ENCODE results near the gene SPECC1. TPM values are rescaled to one million over a fixed set of nuclear protein-coding genes. Genes with fewer than 3 reads are reported as not detected.

SPECC1 gene, protein sequence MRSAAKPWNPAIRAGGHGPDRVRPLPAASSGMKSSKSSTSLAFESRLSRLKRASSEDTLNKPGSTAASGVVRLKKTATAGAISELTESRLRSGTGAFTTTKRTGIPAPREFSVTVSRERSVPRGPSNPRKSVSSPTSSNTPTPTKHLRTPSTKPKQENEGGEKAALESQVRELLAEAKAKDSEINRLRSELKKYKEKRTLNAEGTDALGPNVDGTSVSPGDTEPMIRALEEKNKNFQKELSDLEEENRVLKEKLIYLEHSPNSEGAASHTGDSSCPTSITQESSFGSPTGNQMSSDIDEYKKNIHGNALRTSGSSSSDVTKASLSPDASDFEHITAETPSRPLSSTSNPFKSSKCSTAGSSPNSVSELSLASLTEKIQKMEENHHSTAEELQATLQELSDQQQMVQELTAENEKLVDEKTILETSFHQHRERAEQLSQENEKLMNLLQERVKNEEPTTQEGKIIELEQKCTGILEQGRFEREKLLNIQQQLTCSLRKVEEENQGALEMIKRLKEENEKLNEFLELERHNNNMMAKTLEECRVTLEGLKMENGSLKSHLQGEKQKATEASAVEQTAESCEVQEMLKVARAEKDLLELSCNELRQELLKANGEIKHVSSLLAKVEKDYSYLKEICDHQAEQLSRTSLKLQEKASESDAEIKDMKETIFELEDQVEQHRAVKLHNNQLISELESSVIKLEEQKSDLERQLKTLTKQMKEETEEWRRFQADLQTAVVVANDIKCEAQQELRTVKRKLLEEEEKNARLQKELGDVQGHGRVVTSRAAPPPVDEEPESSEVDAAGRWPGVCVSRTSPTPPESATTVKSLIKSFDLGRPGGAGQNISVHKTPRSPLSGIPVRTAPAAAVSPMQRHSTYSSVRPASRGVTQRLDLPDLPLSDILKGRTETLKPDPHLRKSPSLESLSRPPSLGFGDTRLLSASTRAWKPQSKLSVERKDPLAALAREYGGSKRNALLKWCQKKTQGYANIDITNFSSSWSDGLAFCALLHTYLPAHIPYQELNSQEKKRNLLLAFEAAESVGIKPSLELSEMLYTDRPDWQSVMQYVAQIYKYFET
- 10 to 100 TPM; 44.5 to 87.9 (median 70.0) TPM for total RNA-seq

DNA sequence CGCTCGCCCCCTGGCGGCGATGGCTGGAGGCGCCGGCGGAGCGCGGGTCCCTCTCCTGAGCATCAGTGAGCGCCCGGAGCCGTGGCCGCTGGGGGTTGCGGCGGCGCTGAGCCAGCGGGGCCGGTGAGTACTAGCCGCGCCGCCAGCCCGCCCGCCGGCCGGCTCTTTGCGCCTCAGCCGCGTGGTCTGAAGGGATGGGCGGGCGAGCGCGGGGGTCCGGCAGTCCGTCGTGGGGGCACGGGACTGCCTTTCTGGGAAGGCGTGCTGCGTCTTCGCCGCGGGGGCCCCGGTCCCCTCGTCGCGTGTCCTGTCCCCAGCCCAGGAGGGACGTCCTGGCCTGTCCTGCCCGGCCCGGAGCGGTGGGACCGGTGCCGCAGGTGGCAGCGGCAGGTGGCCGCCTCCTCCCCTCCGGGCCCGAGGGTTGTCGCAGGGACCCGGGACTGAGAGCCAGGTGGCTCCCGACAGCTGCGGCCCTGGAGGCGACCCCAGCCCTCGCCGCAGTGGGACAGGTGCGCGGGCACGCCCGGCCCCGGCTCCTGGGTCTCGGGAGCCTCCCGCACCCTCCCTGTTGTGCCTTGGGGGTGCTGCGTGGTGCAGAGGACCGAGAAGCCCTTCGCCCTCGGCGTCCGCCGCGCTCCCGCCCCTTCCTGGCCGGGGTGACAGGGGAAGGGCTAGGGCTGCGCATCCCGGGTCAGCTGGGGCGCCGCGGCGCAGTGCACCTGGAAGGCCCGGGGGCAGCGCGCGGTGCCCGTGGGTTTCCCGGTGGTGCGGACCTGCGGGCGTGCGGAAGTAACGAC is at the start of gene SPECC1:
SPECC1 (plus strand) TSS at position 58 of the 797 bp plus-strand sequence. CDS start 87,293 bp downstream, outside the sequence.
- TF ChIP-seq, protein P1, sequence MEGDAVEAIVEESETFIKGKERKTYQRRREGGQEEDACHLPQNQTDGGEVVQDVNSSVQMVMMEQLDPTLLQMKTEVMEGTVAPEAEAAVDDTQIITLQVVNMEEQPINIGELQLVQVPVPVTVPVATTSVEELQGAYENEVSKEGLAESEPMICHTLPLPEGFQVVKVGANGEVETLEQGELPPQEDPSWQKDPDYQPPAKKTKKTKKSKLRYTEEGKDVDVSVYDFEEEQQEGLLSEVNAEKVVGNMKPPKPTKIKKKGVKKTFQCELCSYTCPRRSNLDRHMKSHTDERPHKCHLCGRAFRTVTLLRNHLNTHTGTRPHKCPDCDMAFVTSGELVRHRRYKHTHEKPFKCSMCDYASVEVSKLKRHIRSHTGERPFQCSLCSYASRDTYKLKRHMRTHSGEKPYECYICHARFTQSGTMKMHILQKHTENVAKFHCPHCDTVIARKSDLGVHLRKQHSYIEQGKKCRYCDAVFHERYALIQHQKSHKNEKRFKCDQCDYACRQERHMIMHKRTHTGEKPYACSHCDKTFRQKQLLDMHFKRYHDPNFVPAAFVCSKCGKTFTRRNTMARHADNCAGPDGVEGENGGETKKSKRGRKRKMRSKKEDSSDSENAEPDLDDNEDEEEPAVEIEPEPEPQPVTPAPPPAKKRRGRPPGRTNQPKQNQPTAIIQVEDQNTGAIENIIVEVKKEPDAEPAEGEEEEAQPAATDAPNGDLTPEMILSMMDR (IDR thresholded peaks at IDR 0.05; ENCODE audit: low read depth) = no peak

DNA sequence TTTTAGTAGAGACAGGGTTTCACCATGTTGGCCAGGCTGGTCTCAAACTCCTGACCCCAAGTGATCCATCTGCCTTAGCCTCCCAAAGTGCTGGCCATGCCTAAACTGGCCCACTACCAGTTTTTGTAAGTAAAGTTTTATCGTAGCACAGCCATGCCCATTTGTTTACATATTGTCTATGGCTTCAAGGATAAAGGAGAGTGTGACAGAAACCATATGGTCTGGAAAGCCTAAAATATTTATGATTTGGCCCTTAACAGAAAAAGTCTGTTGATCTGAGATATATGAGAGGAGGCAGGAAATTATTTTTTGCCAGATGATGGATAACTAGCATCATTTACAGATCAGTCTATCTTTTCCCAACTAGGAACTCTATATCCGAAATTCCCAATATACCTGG is 36.0 kb upstream of the SPECC1 start:
- TF ChIP-seq, protein P1 (IDR thresholded peaks at IDR 0.05; ENCODE audit: low read depth) = no peak

DNA sequence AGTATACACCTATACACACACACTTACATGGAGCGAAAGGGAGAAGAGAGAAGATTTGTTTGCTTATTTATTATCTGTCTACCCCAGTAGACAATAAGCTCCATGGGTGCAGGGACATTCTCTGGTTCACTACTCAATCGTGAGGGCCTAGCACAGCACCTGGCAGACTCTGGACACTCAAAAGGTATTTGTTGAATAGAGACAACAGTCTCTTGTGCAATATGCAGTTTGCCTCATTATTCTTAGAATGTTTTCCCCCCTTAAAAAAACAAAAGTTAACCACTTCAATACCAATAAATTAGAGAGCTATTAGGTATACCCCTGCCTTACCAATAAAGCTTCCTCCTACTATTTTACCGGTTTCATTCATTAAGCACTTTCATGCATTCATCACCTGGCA is 33.6 kb upstream of the SPECC1 start:
- TF ChIP-seq, protein P1 (IDR thresholded peaks at IDR 0.05; ENCODE audit: low read depth) = no peak

DNA sequence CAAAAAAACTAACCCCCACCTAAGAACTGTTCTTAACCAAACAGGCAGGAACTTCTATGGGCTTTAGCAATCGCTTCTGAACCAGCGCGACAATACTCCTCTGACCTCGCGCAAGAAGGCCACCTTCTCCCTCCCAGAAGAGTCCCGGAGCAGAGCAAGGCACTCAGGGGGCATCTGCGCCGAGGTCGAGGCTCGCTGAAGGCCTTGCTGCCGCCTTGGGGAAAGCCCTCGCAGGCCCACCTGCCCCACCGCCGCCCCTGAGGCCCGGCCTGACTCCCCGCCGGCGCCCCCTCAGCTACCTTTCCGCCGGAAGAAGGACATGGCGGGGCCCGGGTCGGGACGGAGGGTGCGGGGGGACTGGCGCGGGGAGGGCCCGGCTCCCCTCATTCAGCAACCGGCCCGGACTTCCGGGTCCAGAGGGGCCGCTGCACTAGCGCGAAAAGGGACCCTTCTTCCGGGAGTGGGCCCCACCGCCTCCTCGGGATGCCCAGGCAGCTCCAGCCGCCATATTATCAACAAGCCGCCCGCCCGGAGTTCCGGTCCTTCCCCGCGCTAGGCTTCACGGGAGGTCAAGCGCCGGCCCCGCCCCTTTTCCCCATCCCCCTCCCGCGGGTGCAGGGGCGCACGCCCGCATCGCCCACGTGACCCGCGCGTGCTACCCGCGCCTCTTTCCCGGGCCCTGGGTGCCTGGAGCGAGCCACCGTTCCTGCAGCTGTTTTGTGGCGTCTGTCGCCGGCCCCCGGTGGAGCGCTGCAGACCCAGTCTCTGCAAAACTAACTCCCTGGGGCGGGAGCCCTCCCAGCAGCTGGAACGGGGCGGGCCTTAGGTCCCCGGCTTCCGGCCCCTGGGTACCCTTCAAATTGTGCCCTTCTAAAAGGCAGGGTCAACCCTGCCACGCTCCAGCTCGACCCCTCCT is 31.6 kb upstream of the SPECC1 start, which contains the start of gene AKAP10:
AKAP10 (minus strand) TSS at position 536 of the 916 bp plus-strand sequence; CDS start at position 387, 149 bp downstream.
- TF ChIP-seq, protein P1 (IDR thresholded peaks at IDR 0.05; ENCODE audit: low read depth) = no peak

DNA sequence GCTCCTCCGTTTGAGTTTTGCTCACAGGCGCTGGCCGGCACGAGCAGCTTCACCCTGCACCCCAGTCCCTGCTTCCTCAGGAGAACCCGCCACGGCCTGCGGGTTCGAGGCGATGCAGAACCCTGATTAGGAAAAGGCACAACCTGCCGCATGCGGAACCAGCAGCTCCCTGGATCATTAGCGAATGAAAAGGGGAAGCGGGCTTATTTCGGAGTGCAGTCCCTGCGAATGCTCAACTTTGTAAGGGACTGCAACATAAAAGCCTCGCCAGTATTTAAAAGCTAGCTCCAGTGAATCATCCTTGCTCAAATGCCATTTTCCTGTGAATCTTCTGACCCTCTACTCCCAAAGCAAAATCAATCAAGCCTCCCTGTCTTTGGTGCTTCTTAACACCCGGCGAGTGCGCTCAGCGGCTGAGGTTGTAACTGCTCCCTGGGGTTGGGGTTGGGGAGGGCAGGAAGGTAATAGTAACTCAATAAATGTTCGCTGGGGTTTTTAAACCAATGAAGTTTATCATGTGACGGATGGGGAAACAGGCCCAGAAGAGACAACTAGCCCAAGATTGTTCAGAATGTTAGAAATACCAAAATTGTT is 30.9 kb upstream of the SPECC1 start:
- TF ChIP-seq, protein P1 (IDR thresholded peaks at IDR 0.05; ENCODE audit: low read depth) = no peak

DNA sequence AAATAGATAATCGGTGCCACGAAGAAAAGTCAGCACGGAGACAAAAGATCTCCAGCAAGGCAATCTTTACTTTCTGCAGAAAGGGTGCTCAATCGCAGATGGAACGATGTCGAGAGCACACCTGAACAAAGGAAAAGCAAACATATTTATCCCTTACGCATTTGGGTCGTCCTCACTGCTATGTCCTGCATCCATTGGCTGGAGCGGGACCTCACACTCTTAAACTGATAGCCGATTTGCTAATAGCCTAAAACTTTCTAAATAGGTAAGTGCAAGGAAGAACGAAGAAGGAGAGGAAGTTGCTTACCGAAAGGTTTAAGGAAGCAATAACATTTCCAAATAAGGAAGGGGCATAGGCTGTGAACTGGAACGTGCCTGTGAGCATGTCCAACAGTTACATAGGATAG is 30.4 kb upstream of the SPECC1 start:
- TF ChIP-seq, protein P1 (IDR thresholded peaks at IDR 0.05; ENCODE audit: low read depth) = no peak

Measured in subcutaneous adipose tissue (tissue), 4 donors.